H1 (cell line): ENCODE measurements around the gene HAPLN3. TPM values are rescaled to one million over a fixed set of nuclear protein-coding genes. Genes with fewer than 3 reads are reported as not detected.

Experiments used
- CTCF ChIA-PET: fragments of 300-600 bp; sonication (Branson Sonifier 250); formaldehyde crosslinking; loops from one replicate; lab custom pipeline; 2021; ENCODE audit not compliant: partially characterized antibody; lab: Charles Lee
- POLR2A ChIA-PET: fragments of 300-600 bp; sonication (Branson Sonifier 250); formaldehyde crosslinking; loops from one replicate; lab custom pipeline; 2021; ENCODE audit warnings: inconsistent platforms; ENCODE audit not compliant: partially characterized antibody; lab: Charles Lee
- DNase-seq, 2 experiments: peaks; one replicate each; pipeline versions ENCODE4 v3.0.0 to v3.0.0-alpha.2; 2010 to 2022; ENCODE audit warnings: low spot score in 2 of 2, low read depth in 1 of 2, mixed read lengths in 1 of 2
- FAIRE-seq: peaks from 2 replicates; lab custom pipeline; 2011; peaks lifted over from hg19 to GRCh38; lab: Jason Lieb, UNC
- H2AFZ ChIP-seq: 2 replicates; pipeline ENCODE4 v1.8.1; 2012; ENCODE audit warnings: low read length, inconsistent platforms
- H2AK5ac ChIP-seq: 2 replicates; pipeline ENCODE4 v1.6.1; 2013; ENCODE audit warnings: low read depth, low read length
- H2BK120ac ChIP-seq: replicated peaks from 2 replicates; pipeline ENCODE3; 2013; ENCODE audit warnings: low read depth, low read length, inconsistent platforms
- H2BK12ac ChIP-seq: 2 replicates; pipeline ENCODE4 v1.6.1; 2013; ENCODE audit warnings: low read depth, low read length
- H2BK15ac ChIP-seq: 2 replicates; pipeline ENCODE4 v1.6.1; 2013; ENCODE audit warnings: low read length
- H2BK20ac ChIP-seq: 2 replicates; pipeline ENCODE4 v1.6.1; 2013; ENCODE audit warnings: low read length
- H2BK5ac ChIP-seq: 2 replicates; pipeline ENCODE4 v1.6.1; 2013; ENCODE audit warnings: low read depth, low read length
- H3K14ac ChIP-seq: 2 replicates; pipeline ENCODE4 v1.6.1; 2013; ENCODE audit warnings: inconsistent platforms; ENCODE audit not compliant: insufficient read length
- H3K18ac ChIP-seq: 2 replicates; pipeline ENCODE4 v1.6.1; 2013; ENCODE audit warnings: low read length; ENCODE audit errors: extremely low read depth
- H3K23ac ChIP-seq: 2 replicates; pipeline ENCODE4 v1.6.1; 2013; ENCODE audit warnings: inconsistent platforms; ENCODE audit not compliant: insufficient read length
- H3K23me2 ChIP-seq: 2 replicates; pipeline ENCODE4 v1.6.1; 2013; ENCODE audit warnings: low read depth, low read length
- H3K27ac ChIP-seq: 2 replicates; pipeline ENCODE4 v1.6.1; 2011; ENCODE audit warnings: low read depth, low read length, inconsistent platforms
- H3K27me3 ChIP-seq, 4 experiments: replicated peaks in 1 of 4; 1 replicate in 1 of 4; 2 replicates in 3 of 4; pipeline versions ENCODE4 v1.6.1 to v1.8.1; 2011 to 2013; ENCODE audit warnings: low read length in 3 of 4, mild to moderate bottlenecking in 3 of 4, inconsistent platforms in 2 of 4, mixed read lengths in 2 of 4, moderate library complexity in 1 of 4; ENCODE audit not compliant: control insufficient read depth in 3 of 4, insufficient read depth in 3 of 4; ENCODE audit errors: extremely low read depth in 1 of 4
- H3K36me3 ChIP-seq, 4 experiments: 2 replicates each; pipeline versions ENCODE4 v1.6.1 to v1.8.1; 2011 to 2013; ENCODE audit warnings: mild to moderate bottlenecking in 4 of 4, low read length in 3 of 4, moderate library complexity in 2 of 4, control low read depth in 1 of 4, inconsistent platforms in 1 of 4; ENCODE audit not compliant: insufficient read depth in 4 of 4, control insufficient read depth in 2 of 4
- H3K4ac ChIP-seq: replicated peaks from 2 replicates; pipeline ENCODE3; 2013; ENCODE audit warnings: low read length, low read depth, mixed read lengths, inconsistent platforms; ENCODE audit not compliant: insufficient read length
- H3K4me1 ChIP-seq, 4 experiments: replicated peaks in 1 of 4; 1 replicate in 1 of 4; 2 replicates in 3 of 4; pipeline versions ENCODE4 v1.6.1 to v1.8.1; 2011 to 2013; ENCODE audit warnings: low read length in 3 of 4, inconsistent platforms in 2 of 4, mixed read lengths in 1 of 4; ENCODE audit not compliant: insufficient read depth in 4 of 4, control insufficient read depth in 3 of 4
- H3K4me2 ChIP-seq, 2 experiments: 2 replicates each; pipeline versions ENCODE4 v1.6.1 to v1.8.1; 2011 to 2013; ENCODE audit warnings: low read depth in 2 of 2, low read length in 2 of 2, control low read depth in 1 of 2, inconsistent platforms in 1 of 2, mild to moderate bottlenecking in 1 of 2; ENCODE audit not compliant: insufficient read depth in 1 of 2
- H3K4me3 ChIP-seq, 4 experiments: fragments of 200-600, 300-600 bp in 1 of 4; sonication (generic), shearing (Covaris generic), sonication (Bioruptor Twin) in 1 of 4; 2 replicates each; pipeline versions ENCODE4 v1.5.1 to v1.8.1; 2011 to 2016; ENCODE audit warnings: low read length in 4 of 4, low read depth in 3 of 4, control low read depth in 2 of 4, inconsistent platforms in 2 of 4, mild to moderate bottlenecking in 2 of 4, mixed read lengths in 1 of 4, moderate library complexity in 1 of 4; ENCODE audit not compliant: insufficient read depth in 2 of 4; ENCODE audit errors: extremely low read depth in 1 of 4
- H3K56ac ChIP-seq: replicated peaks from 2 replicates; pipeline ENCODE3; 2013; ENCODE audit warnings: low read depth, mild to moderate bottlenecking, mixed read lengths, low read length, inconsistent platforms; ENCODE audit not compliant: insufficient read length
- H3K79me1 ChIP-seq: 2 replicates; pipeline ENCODE4 v1.6.1; 2013; ENCODE audit warnings: low read depth, low read length, control low read depth
- H3K79me2 ChIP-seq, 2 experiments: 2 replicates each; pipeline versions ENCODE4 v1.6.1 to v1.8.1; 2012 to 2013; ENCODE audit warnings: low read length in 2 of 2, mild to moderate bottlenecking in 2 of 2, inconsistent platforms in 1 of 2; ENCODE audit not compliant: insufficient read depth in 2 of 2, control insufficient read depth in 1 of 2
- H3K9ac ChIP-seq, 4 experiments: replicated peaks in 1 of 4; 1 replicate in 1 of 4; 2 replicates in 3 of 4; pipeline versions ENCODE4 v1.6.1 to v1.8.1; 2011 to 2013; ENCODE audit warnings: low read depth in 3 of 4, low read length in 3 of 4, control low read depth in 2 of 4, mild to moderate bottlenecking in 2 of 4, moderate library complexity in 2 of 4, inconsistent platforms in 1 of 4; ENCODE audit errors: extremely low read depth in 1 of 4
- H3K9me3 ChIP-seq, 2 experiments: 2 replicates each; pipeline versions ENCODE4 v1.6.1 to v1.8.1; 2012 to 2013; ENCODE audit warnings: mild to moderate bottlenecking in 2 of 2, moderate library complexity in 2 of 2, control low read depth in 1 of 2, inconsistent platforms in 1 of 2, low read depth in 1 of 2, low read length in 1 of 2, mixed read lengths in 1 of 2; ENCODE audit not compliant: insufficient read depth in 2 of 2
- H4K20me1 ChIP-seq, 2 experiments: replicated peaks in 1 of 2; 2 replicates each; pipeline versions ENCODE3 to v1.8.1; 2011 to 2013; ENCODE audit warnings: inconsistent platforms in 2 of 2, low read length in 2 of 2, mild to moderate bottlenecking in 1 of 2; ENCODE audit not compliant: insufficient read depth in 2 of 2, control insufficient read depth in 1 of 2
- H4K5ac ChIP-seq: 2 replicates; pipeline ENCODE4 v1.6.1; 2013; ENCODE audit warnings: low read length, low read depth, mixed read lengths, inconsistent platforms; ENCODE audit not compliant: insufficient read length
- H4K8ac ChIP-seq: 2 replicates; pipeline ENCODE4 v1.8.0; 2013; ENCODE audit warnings: mild to moderate bottlenecking, moderate library complexity, low read length, inconsistent platforms; ENCODE audit not compliant: insufficient read depth; ENCODE audit errors: extremely low read depth
- H4K91ac ChIP-seq: replicated peaks from 2 replicates; pipeline ENCODE3; 2013; ENCODE audit warnings: low read length, mixed read lengths, inconsistent platforms; ENCODE audit not compliant: insufficient read length
- BRCA1 ChIP-seq: IDR thresholded peaks from 2 replicates; pipeline ENCODE4 v1.6.1; 2012; ENCODE audit warnings: low read depth, low read length, improper control_type of control experiment
- EGR1 ChIP-seq: IDR thresholded peaks from 2 replicates; pipeline ENCODE4 v1.6.1; 2011; ENCODE audit warnings: low read depth, low read length, borderline replicate concordance
- KDM5A ChIP-seq: fragments of 200-600 bp; IDR thresholded peaks from 2 replicates; pipeline ENCODE4 v1.7.1; 2012; ENCODE audit warnings: mild to moderate bottlenecking, low read length, inconsistent platforms, mixed read lengths
- MAFK ChIP-seq: IDR thresholded peaks from 2 replicates; pipeline ENCODE4 v1.6.1; 2012; ENCODE audit warnings: low read depth, mild to moderate bottlenecking, improper control_type of control experiment, low read length
- NRF1 ChIP-seq: IDR thresholded peaks from 2 replicates; pipeline ENCODE4 v1.6.1; 2011; ENCODE audit warnings: mild to moderate bottlenecking, low read depth, low read length, improper control_type of control experiment
- POLR2A ChIP-seq, 2 experiments: IDR thresholded peaks; 1 replicate in 1 of 2; 2 replicates in 1 of 2; pipeline ENCODE4 v1.6.1; 2011; ENCODE audit warnings: low read depth in 2 of 2, low read length in 2 of 2, mild to moderate bottlenecking in 2 of 2; ENCODE audit errors: control extremely low read depth in 1 of 2
- RBBP5 ChIP-seq: IDR thresholded peaks from 2 replicates; pipeline ENCODE4 v1.7.1; 2012; ENCODE audit warnings: low read depth, mild to moderate bottlenecking, inconsistent platforms, low read length, moderate library complexity, borderline replicate concordance
- SP4 ChIP-seq: IDR thresholded peaks from 2 replicates; pipeline ENCODE4 v1.6.1; 2012; ENCODE audit warnings: low read length, inconsistent platforms
- TCF12 ChIP-seq: IDR thresholded peaks from 2 replicates; pipeline ENCODE4 v1.6.1; 2011; ENCODE audit warnings: low read depth, mild to moderate bottlenecking, low read length
- ZNF274 ChIP-seq: IDR thresholded peaks from 2 replicates; pipeline ENCODE4 v1.7.0; 2012; ENCODE audit warnings: low read length, borderline replicate concordance; ENCODE audit errors: extremely low read depth
- WGBS, 2 experiments: shearing (Covaris generic) in 1 of 2; methylation state at CpG; one replicate each; pipeline versions ENCODE4 v1.1.6 to v1.1.7; 2013 to 2015; ENCODE audit warnings: low lambda C conversion rate in 2 of 2, mixed read lengths in 2 of 2, inconsistent platforms in 1 of 2, low coverage in 1 of 2, missing lambda C conversion rate in 1 of 2; ENCODE audit not compliant: insufficient replicate concordance in 2 of 2, insufficient coverage in 1 of 2, insufficient read length in 1 of 2; ENCODE audit errors: extremely low coverage in 1 of 2, missing lambda C conversion rate in 1 of 2; 5-methylcytosine and 5-hydroxymethylcytosine counted together
- polyA plus RNA-seq, 7 experiments: library from polyadenylated mRNA; depleted of rRNA in 3 of 7; stranded (reverse) in 5 of 7; unstranded in 2 of 7; fragments of >200 nt in 5 of 7; fragments of 200-250 nt in 2 of 7; gene quantifications; 1 replicate in 5 of 7; 2 replicates in 1 of 7; 4 replicates in 1 of 7; pipeline versions ENCODE4 v1.2.1 to v1.2.3, GENCODE V29; 2011 to 2013; ENCODE audit warnings: missing spikeins in 2 of 7, mixed read lengths in 2 of 7
- total RNA-seq: library from RNA; stranded (reverse); fragmentation: NEBNext Ultra II Directional; extraction: Animal tissue kit (Norgen Biotek cat#: 25700); gene quantifications from 2 replicates; pipeline ENCODE4 v1.2.1, GENCODE V29; 2021

HAPLN3 gene
- total and polyA plus RNA-seq, 2 of the 8 experiments (the other 6 are each of a cell fraction or from before 2014, with no cell fraction given) = 76.2 to 79.7 TPM

DNA sequence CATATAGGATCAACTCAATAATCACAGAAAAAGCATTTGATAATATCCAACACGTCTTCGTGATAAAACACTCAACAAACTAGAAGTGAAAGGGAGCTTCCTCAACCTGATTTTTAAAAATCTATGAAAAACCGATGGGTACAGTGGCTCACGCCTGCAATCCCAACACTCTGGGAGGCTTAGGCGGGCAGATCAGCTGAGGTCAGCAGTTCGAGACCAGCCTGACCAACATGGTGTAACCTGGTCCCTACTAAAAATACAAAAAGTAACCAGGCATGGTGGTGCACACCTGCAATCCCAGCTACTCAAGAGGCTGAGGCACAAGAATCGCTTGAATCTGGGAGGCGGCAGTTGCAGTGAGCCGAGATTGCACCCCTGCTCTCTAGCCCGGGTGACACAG lies 20.0 kb upstream of the HAPLN3 start:
- FAIRE-seq = no peak
- no peak overlapping the region for H3K27ac ChIP-seq

More for the DNA sequence above, 20.0 kb upstream of the HAPLN3 start:
- peaks cover 0 to 8% (median 7%) of the 10 kb centered on the region in 4 experiments; a peak in 6 of 7 replicates for H3K4me1 ChIP-seq
- H4K20me1 ChIP-seq = peaks cover 8 to 13% of the 10 kb centered on the region in 2 experiments
- H2AFZ ChIP-seq = no peak overlapping the region
- no peak overlapping the region for H3K4me2 ChIP-seq
- no peak overlapping the region for H2BK20ac ChIP-seq
- no peak overlapping the region for H4K8ac ChIP-seq
- H3K79me2 ChIP-seq = peaks cover 9 to 30% of the 10 kb centered on the region in 2 experiments
- ChIA-PET CTCF (interaction anchor here (0.6 to 6.3 kb wide), 6 partner anchors 10 to 236 kb away, joined by 3 to 30 read pairs (median 4); no protein-coding TSS in a partner anchor), POLR2A (interaction anchor here (0.6 to 27.2 kb wide), 5 partner anchors 22 to 285 kb away, joined by 3 to 607 read pairs (median 3); partner anchors contain the start of gene HAPLN3)
- no peak overlapping the region for H2BK120ac ChIP-seq
- H3K4ac ChIP-seq = no peak overlapping the region
- no peak overlapping the region for H3K14ac ChIP-seq
- peaks cover 2% of the 10 kb centered on the region; the same call in 1 of the 2 replicates for H3K79me1 ChIP-seq
- H4K91ac ChIP-seq = no peak overlapping the region
- H3K9ac ChIP-seq = no peak overlapping the region
- H3K18ac ChIP-seq = no peak overlapping the region
- H3K36me3 ChIP-seq = peaks cover 3 to 17% (median 5%) of the 10 kb centered on the region in 4 experiments
- H2AK5ac ChIP-seq = no peak overlapping the region
- no peaks in the 10 kb centered on the region; a peak in 1 of 7 replicates for H3K27me3 ChIP-seq
- H3K23me2 ChIP-seq = peaks cover 9% of the 10 kb centered on the region; the same call in 1 of the 2 replicates
- no peak overlapping the region for H3K56ac ChIP-seq
- H3K4me3 ChIP-seq = no peak overlapping the region
- H2BK15ac ChIP-seq = no peak overlapping the region
- no peak for DNase-seq
- H4K5ac ChIP-seq = no peak overlapping the region
- H2BK5ac ChIP-seq = no peak overlapping the region
- TF ChIP-seq MAFK = no peak
- no peak for TF ChIP-seq EGR1
- no peak for TF ChIP-seq SP4
- no peak for TF ChIP-seq TCF12
- TF ChIP-seq RBBP5 = no peak
- TF ChIP-seq BRCA1 = no peak
- no peak for TF ChIP-seq NRF1
- no peak for TF ChIP-seq ZNF274
- no peak for TF ChIP-seq KDM5A
- TF ChIP-seq POLR2A (IDR thresholded peaks at IDR 0.05; ENCODE audit: control extremely low read depth in 1 of 2, low read depth in 2 of 2, low read length in 2 of 2) = no peak
- WGBS, 2 experiments = 97% methylated on average over 7 of the region's 10 CpGs; no CpG with 5 or more reads in 1 of the 2 experiments
- H3K9me3 ChIP-seq = no peaks in the 10 kb centered on the region
- no peak overlapping the region for H3K23ac ChIP-seq
- no peak overlapping the region for H2BK12ac ChIP-seq
